ENCODE data around the gene LCE2D. TPM values are rescaled to one million over a fixed set of nuclear protein-coding genes. Genes with fewer than 3 reads are reported as not detected.

Gene LCE2D
- total RNA-seq, 3 donors from 2014 or later, result not detected

- no peak for DNase-seq
- intact Hi-C loops (cut with DNase I, micrococcal nuclease), result no loop called here
Measured at GRCh38 chr1:152697701-152698600, 34.8 kb downstream of the LCE2D start, which contains the start of gene LCE2A. LCE2A (plus strand) TSS chr1:152698345; CDS start chr1:152698902, 557 bp downstream.

GRCh38 chr1:152699746-152700145 lies 36.6 kb downstream of the LCE2D start:
- no peaks in the 10 kb centered on the region for H3K4me1 ChIP-seq (ENCODE audit: low read depth)
- no peak for DNase-seq
- ATAC-seq, result no peak
- TF ChIP-seq CTCF (IDR thresholded peaks at IDR 0.05), result no peak
- intact Hi-C loops (cut with DNase I, micrococcal nuclease), result no loop called here
- no peaks in the 10 kb centered on the region for H3K9me3 ChIP-seq
- H3K4me3 ChIP-seq, result no peak overlapping the region
- H3K36me3 ChIP-seq (ENCODE audit: low read depth), result no peaks in the 10 kb centered on the region

More at GRCh38 chr1:152697701-152698600, 34.8 kb downstream of the LCE2D start, which contains the start of gene LCE2A:
- Histone ChIP-seq H3K36me3 (ENCODE audit: low read depth) (no peaks in the 10 kb centered on the region), H3K9me3 (no peaks in the 10 kb centered on the region), H3K4me3 (no peak within 1 kb of the TSS), H3K4me1 (ENCODE audit: low read depth) (no peaks in the 10 kb centered on the region)
- ATAC-seq, result no peak
- TF ChIP-seq CTCF (IDR thresholded peaks at IDR 0.05), result no peak

- Histone ChIP-seq H3K4me3 (no peak within 1 kb of the TSS), H3K36me3 (ENCODE audit: low read depth) (no peaks in the 10 kb centered on the region), H3K9me3 (no peaks in the 10 kb centered on the region), H3K4me1 (ENCODE audit: low read depth) (no peaks in the 10 kb centered on the region)
- no peak for TF ChIP-seq CTCF (IDR thresholded peaks at IDR 0.05)
- DNase-seq, result no peak
- no peak for ATAC-seq
- intact Hi-C loops (cut with DNase I, micrococcal nuclease), result no loop called here
Measured at GRCh38 chr1:152707860-152708259, 44.7 kb downstream of the LCE2D start, which contains the start of gene LCE4A. LCE4A (plus strand) TSS chr1:152708160; CDS start chr1:152709076, 916 bp downstream.

Other genes with a start within 250 kb of the LCE2D start
- not detected for gene CRNN, start 249.1 kb upstream of the LCE2D start, total RNA-seq
- gene LCE5A, start 152.6 kb upstream of the LCE2D start, total RNA-seq, result not detected
- gene CRCT1, start 148.9 kb upstream of the LCE2D start, total RNA-seq, result not detected
- not detected for gene LCE3E, start 96.6 kb upstream of the LCE2D start, total RNA-seq
- not detected for gene LCE3D, start 82.9 kb upstream of the LCE2D start, total RNA-seq
- not detected for gene LCE3C, start 63.1 kb upstream of the LCE2D start, total RNA-seq
- not detected for gene LCE3B, start 49.6 kb upstream of the LCE2D start, total RNA-seq
- gene LCE3A, start 40.3 kb upstream of the LCE2D start, total RNA-seq, result not detected
- gene LCE2C, start 11.9 kb downstream of the LCE2D start, total RNA-seq, result not detected
- not detected for gene LCE2B, start 22.7 kb downstream of the LCE2D start, total RNA-seq
- gene LCE2A, start 35.0 kb downstream of the LCE2D start, total RNA-seq, result not detected
- gene LCE4A, start 44.8 kb downstream of the LCE2D start, total RNA-seq, result not detected
- gene KPRP, start 94.6 kb downstream of the LCE2D start, total RNA-seq, result not detected
- not detected for gene LCE1F, start 111.8 kb downstream of the LCE2D start, total RNA-seq
- not detected for gene LCE1E, start 122.9 kb downstream of the LCE2D start, total RNA-seq
- not detected for gene LCE1D, start 133.3 kb downstream of the LCE2D start, total RNA-seq
- not detected for gene LCE1C, start 143.3 kb downstream of the LCE2D start, total RNA-seq
- not detected for gene LCE1B, start 148.6 kb downstream of the LCE2D start, total RNA-seq
- not detected for gene LCE1A, start 164.1 kb downstream of the LCE2D start, total RNA-seq
- not detected for gene LCE6A, start 179.5 kb downstream of the LCE2D start, total RNA-seq
- gene LCE7A, start 196.6 kb downstream of the LCE2D start, total RNA-seq, result not detected
- gene SMCP, start 214.9 kb downstream of the LCE2D start, total RNA-seq, result not detected
- gene IVL, start 245.2 kb downstream of the LCE2D start, total RNA-seq, result not detected